HepG2 (cell line): Measurements from ENCODE around the gene EMP2. TPM values are rescaled to one million over a fixed set of nuclear protein-coding genes. Genes with fewer than 3 reads are reported as not detected.

Source experiments
- CBX2 ChIP-seq, 2 experiments: fragments of 200-600 bp in 1 of 2; sonication (generic); formaldehyde crosslinking in 1 of 2; IDR thresholded peaks; 2 replicates each; pipeline versions ENCODE4 v1.7.0 to v1.8.1; 2018 to 2022; ENCODE audit warnings: low read depth in 2 of 2, low read length in 1 of 2, mild to moderate bottlenecking in 1 of 2, missing genetic modification reagents in 1 of 2
- JUNB ChIP-seq: sonication (generic); formaldehyde crosslinking; IDR thresholded peaks from 2 replicates; pipeline ENCODE4 v1.8.0; 2022; ENCODE audit warnings: missing genetic modification reagents, mild to moderate bottlenecking, borderline replicate concordance
- PAF1 ChIP-seq: IDR thresholded peaks from 2 replicates; pipeline ENCODE4 v1.6.1; 2016; ENCODE audit warnings: missing genetic modification reagents, missing compliant biosample characterization
- ZKSCAN8 ChIP-seq: IDR thresholded peaks from 2 replicates; pipeline ENCODE4 v1.6.1; 2016; ENCODE audit warnings: borderline replicate concordance, missing genetic modification reagents, missing compliant biosample characterization
- ZNF337 ChIP-seq: sonication (generic); formaldehyde crosslinking; IDR thresholded peaks from 2 replicates; pipeline ENCODE4 v1.5.1; 2020; ENCODE audit warnings: missing genetic modification reagents, low read depth, mild to moderate bottlenecking, borderline replicate concordance
- ZNF33B ChIP-seq: sonication (generic); formaldehyde crosslinking; IDR thresholded peaks from 2 replicates; pipeline ENCODE4 v1.5.1; 2020; ENCODE audit warnings: mild to moderate bottlenecking, missing genetic modification reagents
- ZNF446 ChIP-seq: sonication (generic); formaldehyde crosslinking; IDR thresholded peaks from 2 replicates; pipeline ENCODE4 v1.5.0; 2020; ENCODE audit warnings: mild to moderate bottlenecking, missing genetic modification reagents
- ZNF549 ChIP-seq: sonication (generic); formaldehyde crosslinking; IDR thresholded peaks from 2 replicates; pipeline ENCODE4 v1.5.0; 2020; ENCODE audit warnings: missing genetic modification reagents
- ZNF615 ChIP-seq: sonication (generic); formaldehyde crosslinking; IDR thresholded peaks from 2 replicates; pipeline ENCODE4 v1.5.0; 2020; ENCODE audit warnings: mild to moderate bottlenecking, missing genetic modification reagents, borderline replicate concordance
- ZNF850 ChIP-seq: sonication (generic); formaldehyde crosslinking; conservative IDR thresholded peaks from 2 replicates; pipeline ENCODE4 v1.9.0; 2021; ENCODE audit warnings: mild to moderate bottlenecking, missing genetic modification reagents
- ZNF883 ChIP-seq: sonication (generic); formaldehyde crosslinking; IDR thresholded peaks from 2 replicates; pipeline ENCODE4 v1.5.1; 2020; ENCODE audit warnings: mild to moderate bottlenecking, missing genetic modification reagents; ENCODE audit errors: not compliant biosample characterization
- polyA plus RNA-seq, 8 experiments: library from polyadenylated mRNA; depleted of rRNA in 3 of 8; stranded (reverse) in 7 of 8; unstranded in 1 of 8; fragments of >200 nt; fragmentation: Illumina TruSeq in 4 of 8; extraction: Trizol in 4 of 8; gene quantifications; 2 replicates each; pipeline versions ENCODE4 v1.2.1 to v1.2.3, GENCODE V29; 2011 to 2016; ENCODE audit warnings: low read depth in 4 of 8, missing spikeins in 1 of 8, mixed read lengths in 1 of 8; ENCODE audit not compliant: insufficient read depth in 1 of 8
- total RNA-seq, 5 experiments: library from RNA; depleted of rRNA; stranded (reverse); fragments of >200 nt; fragmentation: Illumina TruSeq; extraction: Trizol; gene quantifications; 2 replicates each; pipeline ENCODE4 v1.2.3, GENCODE V29; 2016; ENCODE audit warnings: low read depth in 1 of 5
- TF ChIP-seq, protein P1 (sequence below), 2 experiments: sonication (generic) in 1 of 2; formaldehyde crosslinking in 1 of 2; IDR thresholded peaks; 2 replicates each; pipeline versions ENCODE4 v1.4.0 to v1.6.1; 2016 to 2020; ENCODE audit warnings: borderline replicate concordance in 1 of 2, low read depth in 1 of 2, mild to moderate bottlenecking in 1 of 2, missing genetic modification reagents in 1 of 2
- TF ChIP-seq, protein P2 (sequence below): sonication (generic); formaldehyde crosslinking; IDR thresholded peaks from 2 replicates; pipeline ENCODE4 v1.4.0; 2020; ENCODE audit warnings: missing genetic modification reagents
- TF ChIP-seq, protein P3 (sequence below): sonication (generic); formaldehyde crosslinking; IDR thresholded peaks from 2 replicates; pipeline ENCODE4 v1.5.1; 2020; ENCODE audit warnings: missing genetic modification reagents, mild to moderate bottlenecking, borderline replicate concordance
- TF ChIP-seq, protein P4 (sequence below): sonication (generic); formaldehyde crosslinking; IDR thresholded peaks from 2 replicates; pipeline ENCODE4 v1.4.0; 2020; ENCODE audit warnings: missing genetic modification reagents

EMP2 gene
- total and polyA plus RNA-seq, 2 of the 13 experiments (the other 11 are each of a cell fraction or from before 2014, with no cell fraction given) = 24.6 to 91.2 TPM

DNA sequence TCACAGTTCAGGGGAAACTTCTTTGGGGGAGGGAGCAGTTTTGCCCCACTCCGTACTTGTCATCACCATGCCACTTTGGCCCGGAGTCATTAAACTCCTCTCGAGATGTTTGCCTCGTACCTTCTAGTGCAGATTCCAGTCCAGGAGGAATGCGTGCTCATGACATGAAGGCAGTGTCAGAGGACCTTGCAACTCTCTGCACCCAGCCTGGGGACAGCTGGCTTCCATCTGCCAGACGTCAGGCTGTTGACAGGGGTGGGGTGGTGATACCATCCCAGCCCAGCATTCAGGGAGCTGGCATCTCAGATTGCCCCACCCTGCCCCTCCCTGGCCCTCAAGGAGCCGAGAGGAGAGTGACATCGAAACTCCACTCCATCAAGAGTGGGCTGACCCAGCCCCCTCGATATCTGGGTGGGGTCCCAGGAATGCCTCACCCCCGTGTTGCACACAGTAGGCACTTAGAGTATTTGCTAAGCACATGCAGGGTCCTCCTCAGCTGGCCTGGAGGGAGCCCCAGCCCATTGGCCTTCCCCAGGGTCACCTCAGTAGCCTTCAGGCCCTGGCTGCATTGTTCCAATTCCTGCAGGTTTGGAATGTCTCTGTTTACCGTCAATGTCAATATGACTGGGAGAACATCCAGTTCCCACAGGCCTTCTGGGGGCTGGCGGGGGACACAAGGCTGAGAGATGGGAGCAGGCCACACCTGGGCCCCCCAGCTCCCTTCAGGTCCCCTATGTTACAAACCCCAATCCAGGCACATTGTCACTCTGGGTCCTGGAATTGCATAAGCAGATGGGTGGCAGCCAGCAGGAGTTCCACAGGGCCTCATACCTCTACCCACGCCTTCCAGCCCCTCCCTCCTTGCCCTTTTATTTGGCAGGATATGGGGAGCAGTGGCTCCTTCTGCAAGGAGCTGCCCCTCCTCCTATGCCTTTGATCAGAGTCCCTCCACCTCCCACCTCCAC lies 21.3 kb upstream of the EMP2 start (continued):
- TF ChIP-seq, protein P1, sequence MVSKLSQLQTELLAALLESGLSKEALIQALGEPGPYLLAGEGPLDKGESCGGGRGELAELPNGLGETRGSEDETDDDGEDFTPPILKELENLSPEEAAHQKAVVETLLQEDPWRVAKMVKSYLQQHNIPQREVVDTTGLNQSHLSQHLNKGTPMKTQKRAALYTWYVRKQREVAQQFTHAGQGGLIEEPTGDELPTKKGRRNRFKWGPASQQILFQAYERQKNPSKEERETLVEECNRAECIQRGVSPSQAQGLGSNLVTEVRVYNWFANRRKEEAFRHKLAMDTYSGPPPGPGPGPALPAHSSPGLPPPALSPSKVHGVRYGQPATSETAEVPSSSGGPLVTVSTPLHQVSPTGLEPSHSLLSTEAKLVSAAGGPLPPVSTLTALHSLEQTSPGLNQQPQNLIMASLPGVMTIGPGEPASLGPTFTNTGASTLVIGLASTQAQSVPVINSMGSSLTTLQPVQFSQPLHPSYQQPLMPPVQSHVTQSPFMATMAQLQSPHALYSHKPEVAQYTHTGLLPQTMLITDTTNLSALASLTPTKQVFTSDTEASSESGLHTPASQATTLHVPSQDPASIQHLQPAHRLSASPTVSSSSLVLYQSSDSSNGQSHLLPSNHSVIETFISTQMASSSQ (IDR thresholded peaks at IDR 0.05; ENCODE audit: low read depth) = no peak
- TF ChIP-seq, protein P1 (CRISPR knock-in tag; IDR thresholded peaks at IDR 0.05; ENCODE audit: borderline replicate concordance) = peak; percentile 16; the same call in 1 of the 2 replicates
- TF ChIP-seq, protein P2, sequence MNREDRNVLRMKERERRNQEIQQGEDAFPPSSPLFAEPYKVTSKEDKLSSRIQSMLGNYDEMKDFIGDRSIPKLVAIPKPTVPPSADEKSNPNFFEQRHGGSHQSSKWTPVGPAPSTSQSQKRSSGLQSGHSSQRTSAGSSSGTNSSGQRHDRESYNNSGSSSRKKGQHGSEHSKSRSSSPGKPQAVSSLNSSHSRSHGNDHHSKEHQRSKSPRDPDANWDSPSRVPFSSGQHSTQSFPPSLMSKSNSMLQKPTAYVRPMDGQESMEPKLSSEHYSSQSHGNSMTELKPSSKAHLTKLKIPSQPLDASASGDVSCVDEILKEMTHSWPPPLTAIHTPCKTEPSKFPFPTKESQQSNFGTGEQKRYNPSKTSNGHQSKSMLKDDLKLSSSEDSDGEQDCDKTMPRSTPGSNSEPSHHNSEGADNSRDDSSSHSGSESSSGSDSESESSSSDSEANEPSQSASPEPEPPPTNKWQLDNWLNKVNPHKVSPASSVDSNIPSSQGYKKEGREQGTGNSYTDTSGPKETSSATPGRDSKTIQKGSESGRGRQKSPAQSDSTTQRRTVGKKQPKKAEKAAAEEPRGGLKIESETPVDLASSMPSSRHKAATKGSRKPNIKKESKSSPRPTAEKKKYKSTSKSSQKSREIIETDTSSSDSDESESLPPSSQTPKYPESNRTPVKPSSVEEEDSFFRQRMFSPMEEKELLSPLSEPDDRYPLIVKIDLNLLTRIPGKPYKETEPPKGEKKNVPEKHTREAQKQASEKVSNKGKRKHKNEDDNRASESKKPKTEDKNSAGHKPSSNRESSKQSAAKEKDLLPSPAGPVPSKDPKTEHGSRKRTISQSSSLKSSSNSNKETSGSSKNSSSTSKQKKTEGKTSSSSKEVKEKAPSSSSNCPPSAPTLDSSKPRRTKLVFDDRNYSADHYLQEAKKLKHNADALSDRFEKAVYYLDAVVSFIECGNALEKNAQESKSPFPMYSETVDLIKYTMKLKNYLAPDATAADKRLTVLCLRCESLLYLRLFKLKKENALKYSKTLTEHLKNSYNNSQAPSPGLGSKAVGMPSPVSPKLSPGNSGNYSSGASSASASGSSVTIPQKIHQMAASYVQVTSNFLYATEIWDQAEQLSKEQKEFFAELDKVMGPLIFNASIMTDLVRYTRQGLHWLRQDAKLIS = no peak
- TF ChIP-seq, protein P3, sequence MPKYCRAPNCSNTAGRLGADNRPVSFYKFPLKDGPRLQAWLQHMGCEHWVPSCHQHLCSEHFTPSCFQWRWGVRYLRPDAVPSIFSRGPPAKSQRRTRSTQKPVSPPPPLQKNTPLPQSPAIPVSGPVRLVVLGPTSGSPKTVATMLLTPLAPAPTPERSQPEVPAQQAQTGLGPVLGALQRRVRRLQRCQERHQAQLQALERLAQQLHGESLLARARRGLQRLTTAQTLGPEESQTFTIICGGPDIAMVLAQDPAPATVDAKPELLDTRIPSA (CRISPR knock-in tag) = 0 out of 2 replicates have a peak, but pooled peaks have one; percentile 56
- TF ChIP-seq ZNF337 (CRISPR knock-in tag) (peak; percentile 78; the same call in 1 of the 2 replicates), JUNB (CRISPR knock-in tag) (no peak), ZNF883 (peak; percentile 60), ZNF446 (0 out of 2 replicates have a peak, but pooled peaks have one; percentile 54), CBX2 (IDR thresholded peaks at IDR 0.05; ENCODE audit: low read depth, low read length) (no peak), CBX2 (CRISPR knock-in tag; IDR thresholded peaks at IDR 0.05; ENCODE audit: low read depth) (no peak), ZNF850 (CRISPR knock-in tag) (no peak), ZNF33B (CRISPR knock-in tag) (0 out of 2 replicates have a peak, but pooled peaks have one; percentile 28), ZNF615 (CRISPR knock-in tag) (no peak), ZNF549 (CRISPR knock-in tag) (no peak), PAF1 (CRISPR knock-in tag) (no peak), ZKSCAN8 (CRISPR knock-in tag) (peak; percentile 63; the same call in 1 of the 2 replicates)
- TF ChIP-seq, protein P4, sequence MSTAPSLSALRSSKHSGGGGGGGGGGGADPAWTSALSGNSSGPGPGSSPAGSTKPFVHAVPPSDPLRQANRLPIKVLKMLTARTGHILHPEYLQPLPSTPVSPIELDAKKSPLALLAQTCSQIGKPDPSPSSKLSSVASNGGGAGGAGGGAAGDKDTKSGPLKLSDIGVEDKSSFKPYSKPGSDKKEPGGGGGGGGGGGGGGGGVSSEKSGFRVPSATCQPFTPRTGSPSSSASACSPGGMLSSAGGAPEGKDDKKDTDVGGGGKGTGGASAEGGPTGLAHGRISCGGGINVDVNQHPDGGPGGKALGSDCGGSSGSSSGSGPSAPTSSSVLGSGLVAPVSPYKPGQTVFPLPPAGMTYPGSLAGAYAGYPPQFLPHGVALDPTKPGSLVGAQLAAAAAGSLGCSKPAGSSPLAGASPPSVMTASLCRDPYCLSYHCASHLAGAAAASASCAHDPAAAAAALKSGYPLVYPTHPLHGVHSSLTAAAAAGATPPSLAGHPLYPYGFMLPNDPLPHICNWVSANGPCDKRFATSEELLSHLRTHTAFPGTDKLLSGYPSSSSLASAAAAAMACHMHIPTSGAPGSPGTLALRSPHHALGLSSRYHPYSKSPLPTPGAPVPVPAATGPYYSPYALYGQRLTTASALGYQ (CRISPR knock-in tag) = no peak
